GM12864 (cell line): Measurements from ENCODE around the gene CLEC9A.

Experiments
- DNase-seq: peaks from one replicate; pipeline ENCODE4 v3.0.0-alpha.2; 2011; ENCODE audit warnings: low read depth
- H3K4me3 ChIP-seq: 2 replicates; pipeline ENCODE4 v1.5.1; 2011; ENCODE audit warnings: mild to moderate bottlenecking, low read depth, low read length, control low read depth
- TF ChIP-seq, protein P1 (sequence below): IDR thresholded peaks from 2 replicates; pipeline ENCODE4 v1.5.1; 2011; ENCODE audit warnings: low read depth, mild to moderate bottlenecking, moderate library complexity, low read length, control low read depth, inconsistent platforms; ENCODE audit errors: missing control alignments

CLEC9A gene

DNA sequence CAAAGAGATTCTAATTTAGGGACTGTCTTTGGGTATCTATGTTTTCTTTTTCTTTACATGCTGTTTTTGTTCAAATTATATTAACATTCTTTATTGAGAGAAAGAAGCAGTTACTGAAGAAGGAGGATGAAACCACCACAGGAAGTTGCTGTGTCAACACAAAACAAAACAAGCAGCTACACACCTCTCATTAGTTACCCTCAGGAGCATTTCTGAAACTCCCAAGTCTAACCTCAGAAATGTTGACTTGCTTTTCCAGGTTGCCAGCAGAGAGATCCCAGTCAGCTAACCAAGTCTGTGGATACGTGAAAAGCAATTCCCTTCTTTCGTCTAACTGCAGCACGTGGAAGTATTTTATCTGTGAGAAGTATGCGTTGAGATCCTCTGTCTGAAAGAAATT, 34.8 kb downstream of the CLEC9A start:
- TF ChIP-seq, protein P1, sequence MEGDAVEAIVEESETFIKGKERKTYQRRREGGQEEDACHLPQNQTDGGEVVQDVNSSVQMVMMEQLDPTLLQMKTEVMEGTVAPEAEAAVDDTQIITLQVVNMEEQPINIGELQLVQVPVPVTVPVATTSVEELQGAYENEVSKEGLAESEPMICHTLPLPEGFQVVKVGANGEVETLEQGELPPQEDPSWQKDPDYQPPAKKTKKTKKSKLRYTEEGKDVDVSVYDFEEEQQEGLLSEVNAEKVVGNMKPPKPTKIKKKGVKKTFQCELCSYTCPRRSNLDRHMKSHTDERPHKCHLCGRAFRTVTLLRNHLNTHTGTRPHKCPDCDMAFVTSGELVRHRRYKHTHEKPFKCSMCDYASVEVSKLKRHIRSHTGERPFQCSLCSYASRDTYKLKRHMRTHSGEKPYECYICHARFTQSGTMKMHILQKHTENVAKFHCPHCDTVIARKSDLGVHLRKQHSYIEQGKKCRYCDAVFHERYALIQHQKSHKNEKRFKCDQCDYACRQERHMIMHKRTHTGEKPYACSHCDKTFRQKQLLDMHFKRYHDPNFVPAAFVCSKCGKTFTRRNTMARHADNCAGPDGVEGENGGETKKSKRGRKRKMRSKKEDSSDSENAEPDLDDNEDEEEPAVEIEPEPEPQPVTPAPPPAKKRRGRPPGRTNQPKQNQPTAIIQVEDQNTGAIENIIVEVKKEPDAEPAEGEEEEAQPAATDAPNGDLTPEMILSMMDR: no peak

GRCh38 chr12:10067264-10067663, 36.8 kb downstream of the CLEC9A start:
- DNase-seq: no peak
- H3K4me3 ChIP-seq: no peak overlapping the region
- TF ChIP-seq, protein P1: no peak

More for the DNA sequence above, 34.8 kb downstream of the CLEC9A start:
- no peak overlapping the region for H3K4me3 ChIP-seq
- no peak for DNase-seq

DNA sequence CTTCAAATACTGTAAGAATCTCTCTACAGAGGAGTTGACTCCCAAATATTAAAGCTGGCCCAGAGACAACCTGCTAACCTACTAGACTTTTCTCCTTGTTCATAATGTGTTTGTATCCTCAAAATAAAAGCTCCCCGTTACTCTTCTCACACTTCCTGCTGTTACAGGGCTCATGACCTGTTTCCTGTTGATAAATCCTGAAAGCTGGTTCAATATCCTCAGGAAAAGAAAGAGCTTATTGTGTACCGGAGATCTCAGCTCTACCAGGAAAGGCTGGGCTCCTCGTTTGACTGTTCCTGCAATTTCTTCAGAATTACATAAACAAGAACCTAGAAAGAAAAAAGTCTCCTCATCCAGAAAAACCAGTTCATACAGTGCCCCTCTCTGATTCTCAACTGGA, 37.5 kb downstream of the CLEC9A start:
- no peak overlapping the region for H3K4me3 ChIP-seq
- no peak for DNase-seq
- TF ChIP-seq, protein P1: no peak

- H3K4me3 ChIP-seq: no peak overlapping the region
- TF ChIP-seq, protein P1: no peak
- no peak for DNase-seq
Measured at GRCh38 chr12:10068644-10069043, 38.2 kb downstream of the CLEC9A start.

DNA sequence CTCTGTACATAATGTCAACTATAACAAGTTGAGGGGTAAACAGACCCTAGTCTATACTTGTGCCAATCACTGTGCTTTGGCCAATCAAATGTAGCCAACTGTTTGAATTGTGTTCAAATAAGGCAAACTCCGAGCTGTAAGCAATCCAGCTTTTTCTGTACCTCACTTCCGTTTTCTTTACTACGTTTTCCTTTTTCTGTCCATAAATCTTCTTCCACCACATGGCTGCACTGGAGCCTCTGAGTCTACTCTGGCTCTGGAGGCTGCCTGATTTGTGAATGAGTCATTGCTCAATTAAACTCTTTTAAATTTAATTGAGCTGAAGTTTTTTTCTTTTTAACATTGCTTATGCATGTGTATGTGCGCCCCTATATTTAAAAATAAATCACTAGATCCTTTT, 38.6 kb downstream of the CLEC9A start:
- DNase-seq: no peak
- H3K4me3 ChIP-seq: no peak overlapping the region
- TF ChIP-seq, protein P1: no peak

GRCh38 chr12:10069976-10070375, 39.5 kb downstream of the CLEC9A start:
- TF ChIP-seq, protein P1: no peak
- H3K4me3 ChIP-seq: no peak overlapping the region
- no peak for DNase-seq

GRCh38 chr12:10070380-10070779, 39.9 kb downstream of the CLEC9A start:
- DNase-seq: no peak
- TF ChIP-seq, protein P1: no peak
- H3K4me3 ChIP-seq: no peak overlapping the region
